Lower leg skin (tissue), 4 donors: Measurements from ENCODE around the gene BUD13. TPM values are rescaled to one million over a fixed set of nuclear protein-coding genes. Genes with fewer than 3 reads are reported as not detected.

Source experiments
- DNase-seq, 2 donors: peaks; one replicate each; pipeline ENCODE4 v3.0.0-alpha.2; 2019; ENCODE audit warnings: low spot score in 2 of 2
- H3K4me3 ChIP-seq: fragments of 200-600 bp; sonication (generic); 2 replicates; pipeline ENCODE4 v1.5.1; 2017; ENCODE audit warnings: mild to moderate bottlenecking, low read depth; ENCODE audit not compliant: poor library complexity, severe bottlenecking
- CTCF ChIP-seq, 3 donors: fragments of 450-650 bp; IDR thresholded peaks; one replicate each; pipeline ENCODE4 v1.5.1; 2016; ENCODE audit warnings: antibody characterized with exemption in 3 of 3, mild to moderate bottlenecking in 3 of 3, moderate library complexity in 2 of 3
- POLR2A ChIP-seq, 2 donors: fragments of 450-650 bp; IDR thresholded peaks; one replicate each; pipeline ENCODE4 v1.6.1; 2016 to 2017; ENCODE audit warnings: antibody characterized with exemption in 2 of 2, mild to moderate bottlenecking in 1 of 2, moderate library complexity in 1 of 2
- WGBS, 2 donors: methylation state at CpG; one replicate each; pipeline ENCODE4 v1.1.5; 2018; 5-methylcytosine and 5-hydroxymethylcytosine counted together
- intact Hi-C: fragments of 100-400 bp; cut with DNase I; formaldehyde crosslinking; loops from one replicate; pipeline ENCODE4 v1.15.0; 2023; ENCODE audit warnings: low total_unique reads
- total RNA-seq, 4 donors: library from RNA; depleted of rRNA; stranded (reverse); fragments of >200 nt; gene quantifications; one replicate each; pipeline ENCODE4 v1.1.0, GENCODE V29; 2016

The BUD13 gene
- total RNA-seq, 4 donors from 2014 or later: 13.8 to 17.2 (median 15.8) TPM

- WGBS, 2 donors: 0% methylated on average over 15 of the region's 15 CpGs
- no peak for TF ChIP-seq CTCF (IDR thresholded peaks at IDR 0.05)
- no peak for TF ChIP-seq POLR2A (IDR thresholded peaks at IDR 0.05)
- DNase-seq: no peak
- H3K4me3 ChIP-seq: peak overlapping the region; percentile 96
- intact Hi-C loops: no loop called here
Observed at GRCh38 chr11:116787436-116787785, 14.6 kb upstream of the BUD13 start.

GRCh38 chr11:116786966-116787365 lies 14.2 kb upstream of the BUD13 start:
- 50 to 69% methylated on average over 5 of the region's 5 CpGs for WGBS, 2 donors
- DNase-seq: no peak
- H3K4me3 ChIP-seq: peak overlapping the region; percentile 96
- TF ChIP-seq CTCF (IDR thresholded peaks at IDR 0.05) (no peak), POLR2A (IDR thresholded peaks at IDR 0.05) (no peak)
- intact Hi-C loops: no loop called here

GRCh38 chr11:116786326-116786725 lies 13.5 kb upstream of the BUD13 start:
- DNase-seq: no peak
- H3K4me3 ChIP-seq: no peak overlapping the region
- WGBS, 2 donors: 89 to 92% methylated on average over 2 of the region's 2 CpGs
- no peak for TF ChIP-seq CTCF (IDR thresholded peaks at IDR 0.05)
- no peak for TF ChIP-seq POLR2A (IDR thresholded peaks at IDR 0.05)
- intact Hi-C loops: no loop called here

GRCh38 chr11:116782728-116783127 lies 9.9 kb upstream of the BUD13 start:
- DNase-seq: no peak
- intact Hi-C loops: no loop called here
- TF ChIP-seq CTCF (IDR thresholded peaks at IDR 0.05) (no peak), POLR2A (IDR thresholded peaks at IDR 0.05) (no peak)
- 79 to 93% methylated on average over 4 of the region's 4 CpGs for whole genome bisulfite sequencing, 2 donors
- H3K4me3 ChIP-seq: no peak overlapping the region

- WGBS, 2 donors: 91 to 94% methylated on average over 4 of the region's 4 CpGs
- intact Hi-C loops: no loop called here
- no peak for DNase-seq
- no peak overlapping the region for H3K4me3 ChIP-seq
- TF ChIP-seq POLR2A (IDR thresholded peaks at IDR 0.05) (no peak), CTCF (IDR thresholded peaks at IDR 0.05) (no peak)
Observed at GRCh38 chr11:116778556-116778955, 5.8 kb upstream of the BUD13 start.

GRCh38 chr11:116777056-116777455 lies 4.3 kb upstream of the BUD13 start:
- no peak overlapping the region for H3K4me3 ChIP-seq
- intact Hi-C loops: no loop called here
- no peak for DNase-seq
- WGBS, 2 donors: 87% methylated on average over 7 of the region's 7 CpGs
- TF ChIP-seq CTCF (IDR thresholded peaks at IDR 0.05) (no peak), POLR2A (IDR thresholded peaks at IDR 0.05) (no peak)
